Measurements from ENCODE around the gene FUT3. TPM values are rescaled to one million over a fixed set of nuclear protein-coding genes. Genes with fewer than 3 reads are reported as not detected.

Gene FUT3
- total and polyA plus RNA-seq, 2 donors (not counting 1 experiment from before 2014, with no cell fraction given): not detected

GRCh38 chr19:5814852-5815246 lies 36.4 kb downstream of the FUT3 start:
- Histone ChIP-seq H3K79me2 (ENCODE audit: control insufficient read depth, insufficient read depth, low read length) (no peaks in the 10 kb centered on the region), H3K4me3 (replicated peaks in 1 of 4; ENCODE audit: control extremely low read depth in 1 of 4, insufficient read depth in 1 of 4, low read depth in 3 of 4, low read length in 4 of 4) (no peak overlapping the region), H3K27me3 (ENCODE audit: control insufficient read depth, insufficient read depth, low read length) (peaks cover 4% of the 10 kb centered on the region), H3K4me2 (ENCODE audit: extremely low read depth, insufficient read depth, low read length) (no peak overlapping the region), H4K20me1 (ENCODE audit: control insufficient read depth, extremely low read depth, insufficient read depth, low read length) (no peaks in the 10 kb centered on the region), H3K9me3 (ENCODE audit: control insufficient read depth, insufficient read depth, low read depth, low read length) (no peaks in the 10 kb centered on the region), H3K4me1 (ENCODE audit: control insufficient read depth, extremely low read depth, insufficient read depth, low read length) (no peaks in the 10 kb centered on the region), H2AFZ (ENCODE audit: low read length) (no peak overlapping the region), H3K27ac (ENCODE audit: insufficient read depth, low read length) (no peak overlapping the region), H3K9ac (ENCODE audit: insufficient read depth, low read length) (no peak overlapping the region), H3K36me3 (ENCODE audit: control insufficient read depth, insufficient read depth, low read length) (no peaks in the 10 kb centered on the region)
- no peak for TF ChIP-seq CTCF (conservative IDR thresholded peaks at IDR 0.05 in 1 of 2, IDR thresholded peaks at IDR 0.05 in 1 of 2; ENCODE audit: low read depth in 1 of 2, low read length in 2 of 2)
- no peak for TF ChIP-seq EZH2 (IDR thresholded peaks at IDR 0.05; ENCODE audit: low read length, missing control alignments)
- no peak for DNase-seq (ENCODE audit: low read depth in 2 of 2)

GRCh38 chr19:5814123-5814851 lies 37.0 kb downstream of the FUT3 start:
- Histone ChIP-seq H3K4me3 (replicated peaks in 1 of 4; ENCODE audit: control extremely low read depth in 1 of 4, insufficient read depth in 1 of 4, low read depth in 3 of 4, low read length in 4 of 4) (no peak overlapping the region), H3K27me3 (ENCODE audit: control insufficient read depth, insufficient read depth, low read length) (peaks cover 4% of the 10 kb centered on the region), H4K20me1 (ENCODE audit: control insufficient read depth, extremely low read depth, insufficient read depth, low read length) (no peaks in the 10 kb centered on the region), H2AFZ (ENCODE audit: low read length) (no peak overlapping the region), H3K9me3 (ENCODE audit: control insufficient read depth, insufficient read depth, low read depth, low read length) (no peaks in the 10 kb centered on the region), H3K4me1 (ENCODE audit: control insufficient read depth, extremely low read depth, insufficient read depth, low read length) (no peaks in the 10 kb centered on the region), H3K36me3 (ENCODE audit: control insufficient read depth, insufficient read depth, low read length) (no peaks in the 10 kb centered on the region), H3K27ac (ENCODE audit: insufficient read depth, low read length) (no peak overlapping the region), H3K9ac (ENCODE audit: insufficient read depth, low read length) (no peak overlapping the region), H3K79me2 (ENCODE audit: control insufficient read depth, insufficient read depth, low read length) (no peaks in the 10 kb centered on the region), H3K4me2 (ENCODE audit: extremely low read depth, insufficient read depth, low read length) (no peak overlapping the region)
- no peak for DNase-seq (ENCODE audit: low read depth in 2 of 2)
- TF ChIP-seq EZH2 (IDR thresholded peaks at IDR 0.05; ENCODE audit: low read length, missing control alignments) (no peak), CTCF (conservative IDR thresholded peaks at IDR 0.05 in 1 of 2, IDR thresholded peaks at IDR 0.05 in 1 of 2; ENCODE audit: low read depth in 1 of 2, low read length in 2 of 2) (no peak)

- no peak for DNase-seq (ENCODE audit: low read depth in 2 of 2)
- TF ChIP-seq CTCF (conservative IDR thresholded peaks at IDR 0.05 in 1 of 2, IDR thresholded peaks at IDR 0.05 in 1 of 2; ENCODE audit: low read depth in 1 of 2, low read length in 2 of 2) (no peak), EZH2 (IDR thresholded peaks at IDR 0.05; ENCODE audit: low read length, missing control alignments) (no peak)
Measured at GRCh38 chr19:5811117-5811516, 40.1 kb downstream of the FUT3 start.

More at GRCh38 chr19:5811117-5811516, 40.1 kb downstream of the FUT3 start:
- no peak overlapping the region for H2AFZ ChIP-seq (ENCODE audit: low read length)
- H3K27me3 ChIP-seq (ENCODE audit: control insufficient read depth, insufficient read depth, low read length): peaks cover 9% of the 10 kb centered on the region
- H3K9ac ChIP-seq (ENCODE audit: insufficient read depth, low read length): no peak overlapping the region
- no peaks in the 10 kb centered on the region for H3K4me1 ChIP-seq (ENCODE audit: control insufficient read depth, extremely low read depth, insufficient read depth, low read length)
- H3K36me3 ChIP-seq (ENCODE audit: control insufficient read depth, insufficient read depth, low read length): no peaks in the 10 kb centered on the region
- no peaks in the 10 kb centered on the region for H3K9me3 ChIP-seq (ENCODE audit: control insufficient read depth, insufficient read depth, low read depth, low read length)
- no peaks in the 10 kb centered on the region for H4K20me1 ChIP-seq (ENCODE audit: control insufficient read depth, extremely low read depth, insufficient read depth, low read length)
- H3K79me2 ChIP-seq (ENCODE audit: control insufficient read depth, insufficient read depth, low read length): no peaks in the 10 kb centered on the region
- no peak overlapping the region for H3K4me3 ChIP-seq (replicated peaks in 1 of 4; ENCODE audit: control extremely low read depth in 1 of 4, insufficient read depth in 1 of 4, low read depth in 3 of 4, low read length in 4 of 4)
- no peak overlapping the region for H3K27ac ChIP-seq (ENCODE audit: insufficient read depth, low read length)
- no peak overlapping the region for H3K4me2 ChIP-seq (ENCODE audit: extremely low read depth, insufficient read depth, low read length)
